Sigmoid colon (tissue), 7 donors: ENCODE data around the gene ACADM. TPM values are rescaled to one million over a fixed set of nuclear protein-coding genes. Genes with fewer than 3 reads are reported as not detected.
"Not testable (repeated sequence)": the region's sequence is repeated elsewhere in the genome, so short reads cannot be mapped to it uniquely, and the experiment has no call there.

Experiments
- DNase-seq: peaks from one replicate; pipeline ENCODE4 v3.0.0-alpha.2; 2019
- H3K27ac ChIP-seq, 4 donors: fragments of 200-600 bp; sonication (generic); one replicate each; pipeline ENCODE4 v1.5.1; 2016 to 2019; ENCODE audit warnings: mild to moderate bottlenecking in 1 of 4
- H3K27me3 ChIP-seq, 3 donors: fragments of 200-600 bp; sonication (generic); one replicate each; pipeline ENCODE4 v1.5.1; 2019; ENCODE audit warnings: mild to moderate bottlenecking in 1 of 3
- H3K36me3 ChIP-seq, 4 donors: fragments of 200-600 bp; sonication (generic); one replicate each; pipeline ENCODE4 v1.5.1; 2016 to 2019
- H3K4me1 ChIP-seq, 4 donors: fragments of 200-600 bp; sonication (generic); one replicate each; pipeline ENCODE4 v1.5.1; 2017 to 2019
- H3K4me3 ChIP-seq, 4 donors: fragments of 200-600 bp; sonication (generic); one replicate each; pipeline ENCODE4 v1.5.1; 2017 to 2019; ENCODE audit warnings: mild to moderate bottlenecking in 2 of 4, moderate library complexity in 1 of 4
- H3K9me3 ChIP-seq, 4 donors: fragments of 200-600 bp in 3 of 4; sonication (generic) in 3 of 4; one replicate each; pipeline versions ENCODE4 v1.5.1 to v1.6.1; 2013 to 2019
- CTCF ChIP-seq, 4 experiments: fragments of 450-650 bp in 3 of 4; fragments of 200-600 bp in 1 of 4; IDR thresholded peaks; one replicate each; pipeline ENCODE4 v1.5.1; 2016 to 2019; ENCODE audit warnings: antibody characterized with exemption in 4 of 4, mild to moderate bottlenecking in 3 of 4, moderate library complexity in 2 of 4
- EP300 ChIP-seq, 4 donors: sonication (generic); formaldehyde crosslinking; IDR thresholded peaks; one replicate each; pipeline ENCODE4 v1.6.1; 2017; ENCODE audit warnings: antibody characterized with exemption in 4 of 4
- POLR2A ChIP-seq, 2 donors: fragments of 450-650 bp; IDR thresholded peaks; one replicate each; pipeline ENCODE4 v1.6.1; 2016; ENCODE audit warnings: antibody characterized with exemption in 2 of 2, mild to moderate bottlenecking in 2 of 2, moderate library complexity in 2 of 2
- POLR2AphosphoS5 ChIP-seq, 4 donors: sonication (generic); formaldehyde crosslinking; IDR thresholded peaks; one replicate each; pipeline ENCODE4 v1.6.1; 2017; ENCODE audit warnings: antibody characterized with exemption in 4 of 4
- WGBS, 2 donors: extraction: QIAGEN DNeasy Blood & Tissue Kit; methylation state at CpG; one replicate each; pipeline ENCODE4 v1.1.7; 2013; 5-methylcytosine and 5-hydroxymethylcytosine counted together
- intact Hi-C: fragments of 100-400 bp; cut with DNase I; formaldehyde crosslinking; loops from one replicate; pipeline ENCODE4 v1.15.1; 2023
- polyA plus RNA-seq, 3 donors: library from polyadenylated mRNA; stranded (reverse); fragments of 200-250 nt; gene quantifications; one replicate each; pipeline ENCODE4 v1.2.3, GENCODE V29; 2013
- total RNA-seq, 4 donors: library from RNA; depleted of rRNA; stranded (reverse); fragments of >200 nt; gene quantifications; one replicate each; pipeline ENCODE4 v1.1.0, GENCODE V29; 2016
- donor health status: healthy with polysubstance abuse.
- donor health status: Bipolar disorder and iron deficiency.
- donor health status: healthy.

The ACADM gene
- total RNA-seq: 10 to 100 TPM; 40.7 to 68.6 (median 60.7) TPM
- polyA plus RNA-seq: 100 to 1,000 TPM in 1 of 3 donors, 10 to 100 TPM in 2; 33.0 to 197 (median 85.3) TPM

GRCh38 chr1:75724472-75725022 lies at the start of gene ACADM:
Gene ACADM, plus strand, starts transcription at chr1:75724709. Its CDS starts 79 bp downstream, at chr1:75724788.
- H3K27ac ChIP-seq: peak within 1 kb of the TSS; percentile 88 to 94 (median 92)
- peak; percentile 91 for DNase-seq
- H3K9me3 ChIP-seq: no peaks in the 10 kb centered on the region
- H3K27me3 ChIP-seq: no peaks in the 10 kb centered on the region
- 0% methylated on average over 48 of the region's 48 CpGs for WGBS, 2 donors
- TF ChIP-seq POLR2AphosphoS5 (IDR thresholded peaks at IDR 0.05) (peak; percentile 71 to 87 (median 86)), POLR2A (IDR thresholded peaks at IDR 0.05) (peak; percentile 55 to 67), EP300 (IDR thresholded peaks at IDR 0.05) (no peak), CTCF (IDR thresholded peaks at IDR 0.05) (no peak)
- H3K4me3 ChIP-seq: peak within 1 kb of the TSS; percentile 72 to 87 (median 78)
- H3K36me3 ChIP-seq: no peaks in the 10 kb centered on the region
- peaks cover 0 to 35% (median 18%) of the 10 kb centered on the region in 4 donors for H3K4me1 ChIP-seq
- intact Hi-C loops: loop anchor here (1.0 kb wide), 1 partner anchor 62 kb away; the partner anchor contains the start of gene RABGGTB

- Histone ChIP-seq H3K9me3 (no peaks in the 10 kb centered on the region), H3K4me3 (no peak overlapping the region), H3K36me3 (no peaks in the 10 kb centered on the region), H3K27ac (no peak overlapping the region), H3K27me3 (no peaks in the 10 kb centered on the region), H3K4me1 (no peaks in the 10 kb centered on the region)
- DNase-seq: no peak
- WGBS, 2 donors: 74 to 88% methylated on average over 5 of the region's 5 CpGs
- intact Hi-C loops: no loop called here
- no peak for TF ChIP-seq CTCF (IDR thresholded peaks at IDR 0.05)
- no peak for TF ChIP-seq POLR2A (IDR thresholded peaks at IDR 0.05)
Measured at GRCh38 chr1:75677443-75677842, 47.1 kb upstream of the ACADM start.

- 57 to 70% methylated on average over 10 of the region's 10 CpGs for WGBS, 2 donors
- H3K27ac ChIP-seq, H3K9me3 ChIP-seq, H3K4me3 ChIP-seq, H3K27me3 ChIP-seq, intact Hi-C loops, H3K4me1 ChIP-seq, DNase-seq, H3K36me3 ChIP-seq: not testable (repeated sequence)
Measured at GRCh38 chr1:75677964-75678363, 46.5 kb upstream of the ACADM start.

GRCh38 chr1:75690547-75690946 lies 34.0 kb upstream of the ACADM start:
- intact Hi-C loops: no loop called here
- Histone ChIP-seq H3K27me3 (no peaks in the 10 kb centered on the region), H3K27ac (no peak overlapping the region), H3K36me3 (no peaks in the 10 kb centered on the region), H3K9me3 (no peaks in the 10 kb centered on the region), H3K4me3 (no peak overlapping the region), H3K4me1 (no peaks in the 10 kb centered on the region)
- DNase-seq: no peak
- TF ChIP-seq POLR2AphosphoS5 (IDR thresholded peaks at IDR 0.05) (no peak), EP300 (IDR thresholded peaks at IDR 0.05) (no peak), POLR2A (IDR thresholded peaks at IDR 0.05) (no peak)

GRCh38 chr1:75693551-75693950 lies 31.0 kb upstream of the ACADM start:
- TF ChIP-seq POLR2AphosphoS5 (IDR thresholded peaks at IDR 0.05) (no peak), POLR2A (IDR thresholded peaks at IDR 0.05) (no peak), CTCF (IDR thresholded peaks at IDR 0.05) (no peak)
- Histone ChIP-seq H3K4me1 (no peaks in the 10 kb centered on the region), H3K4me3 (no peak overlapping the region), H3K9me3 (no peaks in the 10 kb centered on the region), H3K27ac (no peak overlapping the region), H3K27me3 (no peaks in the 10 kb centered on the region), H3K36me3 (no peaks in the 10 kb centered on the region)
- intact Hi-C loops: no loop called here
- no peak for DNase-seq
- 49 to 50% methylated on average over 3 of the region's 3 CpGs for WGBS, 2 donors

GRCh38 chr1:75696000-75696399 lies 28.5 kb upstream of the ACADM start:
- TF ChIP-seq POLR2AphosphoS5 (IDR thresholded peaks at IDR 0.05): no peak
- TF ChIP-seq EP300 (IDR thresholded peaks at IDR 0.05): no peak
- no peak for TF ChIP-seq POLR2A (IDR thresholded peaks at IDR 0.05)
- TF ChIP-seq CTCF (IDR thresholded peaks at IDR 0.05): no peak
- H3K9me3 ChIP-seq: no peaks in the 10 kb centered on the region
- intact Hi-C loops: no loop called here
- 35 to 73% methylated on average over 3 of the region's 3 CpGs for WGBS, 2 donors
- no peak overlapping the region for H3K27ac ChIP-seq
- H3K4me1 ChIP-seq: no peaks in the 10 kb centered on the region
- no peaks in the 10 kb centered on the region for H3K27me3 ChIP-seq
- no peaks in the 10 kb centered on the region for H3K36me3 ChIP-seq
- H3K4me3 ChIP-seq: no peak overlapping the region
- DNase-seq: no peak
